Caco-2 (cell line): Measurements from ENCODE around the gene LRPAP1. TPM values are rescaled to one million over a fixed set of nuclear protein-coding genes. Genes with fewer than 3 reads are reported as not detected.

Experiments used
- BruUV-seq: library from RNA; stranded (reverse); fragments of 400-500 nt; replicated peaks from 2 replicates; lab custom pipeline; 2021; lab: Mats Ljungman, UMichigan
- CTCF ChIA-PET: fragments of 300-600 bp; sonication (Branson Sonifier 250); formaldehyde crosslinking; loops from one replicate; lab custom pipeline; 2022; ENCODE audit warnings: antibody characterized with exemption; lab: Charles Lee
- POLR2A ChIA-PET: fragments of 300-600 bp; sonication (Branson Sonifier 250); formaldehyde crosslinking; loops from one replicate; lab custom pipeline; 2022; ENCODE audit warnings: antibody characterized with exemption; lab: Charles Lee
- DNase-seq, 2 experiments: peaks; one replicate each; pipeline versions ENCODE4 v3.0.0 to v3.0.0-alpha.2; 2020 to 2022
- H3K27me3 ChIP-seq: replicated peaks from 2 replicates; pipeline ENCODE4 v1.6.0; 2011; ENCODE audit warnings: low read length; ENCODE audit not compliant: control insufficient read depth, insufficient read depth
- H3K36me3 ChIP-seq: 2 replicates; pipeline ENCODE4 v1.5.1; 2011; ENCODE audit warnings: low read length; ENCODE audit not compliant: control insufficient read depth, insufficient read depth
- H3K4me1 ChIP-seq: fragments of 250-450 bp; sonication (Bioruptor Pico); 2 replicates; pipeline ENCODE4 v1.5.1; 2020; ENCODE audit warnings: mild to moderate bottlenecking
- H3K4me3 ChIP-seq: 2 replicates; pipeline ENCODE4 v1.5.1; 2011; ENCODE audit warnings: low read depth, mild to moderate bottlenecking, control low read depth, low read length
- H3K9me3 ChIP-seq: fragments of 250-450 bp; sonication (Bioruptor Pico); 2 replicates; pipeline ENCODE4 v1.5.1; 2020; ENCODE audit warnings: mild to moderate bottlenecking, moderate library complexity
- H3K27ac Mint-ChIP-seq: one replicate; pipeline ENCODE4 v1.8.0; 2022; ENCODE audit warnings: mixed read lengths; ENCODE audit not compliant: unreplicated experiment
- H3K27me3 Mint-ChIP-seq: one replicate; pipeline ENCODE4 v1.8.0; 2022; ENCODE audit warnings: mixed read lengths; ENCODE audit not compliant: insufficient read depth, unreplicated experiment
- H3K36me3 Mint-ChIP-seq: one replicate; pipeline ENCODE4 v1.8.0; 2022; ENCODE audit warnings: mild to moderate bottlenecking, mixed read lengths; ENCODE audit not compliant: insufficient read depth, unreplicated experiment
- H3K4me1 Mint-ChIP-seq: one replicate; pipeline ENCODE4 v1.8.0; 2022; ENCODE audit warnings: low read depth, mixed read lengths; ENCODE audit not compliant: unreplicated experiment
- H3K4me3 Mint-ChIP-seq: one replicate; pipeline ENCODE4 v1.8.0; 2022; ENCODE audit warnings: mild to moderate bottlenecking, moderate library complexity, mixed read lengths; ENCODE audit not compliant: unreplicated experiment
- H3K9me3 Mint-ChIP-seq: one replicate; pipeline ENCODE4 v1.8.0; 2022; ENCODE audit warnings: mixed read lengths; ENCODE audit not compliant: unreplicated experiment
- intact Hi-C: fragments of 100-400 bp; cut with micrococcal nuclease; formaldehyde crosslinking; loops from one replicate; pipeline ENCODE4 v1.10.0; 2022; ENCODE audit not compliant: unreplicated experiment
- total RNA-seq: library from RNA; stranded (reverse); gene quantifications from 2 replicates; pipeline ENCODE4 v1.2.3, GENCODE V29; 2022
- TF ChIP-seq, protein P1 (sequence below), 2 experiments: fragments of 200-600 bp in 1 of 2; IDR thresholded peaks; 1 replicate in 1 of 2; 2 replicates in 1 of 2; pipeline versions ENCODE4 v1.5.1 to v1.8.0; 2011 to 2022; ENCODE audit warnings: antibody characterized with exemption in 1 of 2, control low read depth in 1 of 2, inconsistent platforms in 1 of 2, low read depth in 1 of 2, low read length in 1 of 2, mild to moderate bottlenecking in 1 of 2, moderate library complexity in 1 of 2; ENCODE audit not compliant: insufficient read depth in 1 of 2, severe bottlenecking in 1 of 2, unreplicated experiment in 1 of 2

The LRPAP1 gene
- total RNA-seq, 1 experiment from 2014 or later: 224 TPM

- intact Hi-C loops: no loop called here
- Histone ChIP-seq H3K4me3 (no peak overlapping the region), H3K4me1 (no peaks in the 10 kb centered on the region), H3K27me3 (no peaks in the 10 kb centered on the region), H3K9me3 (no peaks in the 10 kb centered on the region), H3K36me3 (no peaks in the 10 kb centered on the region; the same call in 1 of the 2 replicates)
- H3K27ac Mint-ChIP-seq: no peak overlapping the region
- peaks cover 67% of the 10 kb centered on the region for H3K36me3 Mint-ChIP-seq
- no peaks in the 10 kb centered on the region for H3K27me3 Mint-ChIP-seq
- H3K4me1 Mint-ChIP-seq: no peaks in the 10 kb centered on the region
- ChIA-PET POLR2A (no interaction called here), CTCF (no interaction called here)
- no peaks in the 10 kb centered on the region for H3K9me3 Mint-ChIP-seq
- TF ChIP-seq, protein P1, sequence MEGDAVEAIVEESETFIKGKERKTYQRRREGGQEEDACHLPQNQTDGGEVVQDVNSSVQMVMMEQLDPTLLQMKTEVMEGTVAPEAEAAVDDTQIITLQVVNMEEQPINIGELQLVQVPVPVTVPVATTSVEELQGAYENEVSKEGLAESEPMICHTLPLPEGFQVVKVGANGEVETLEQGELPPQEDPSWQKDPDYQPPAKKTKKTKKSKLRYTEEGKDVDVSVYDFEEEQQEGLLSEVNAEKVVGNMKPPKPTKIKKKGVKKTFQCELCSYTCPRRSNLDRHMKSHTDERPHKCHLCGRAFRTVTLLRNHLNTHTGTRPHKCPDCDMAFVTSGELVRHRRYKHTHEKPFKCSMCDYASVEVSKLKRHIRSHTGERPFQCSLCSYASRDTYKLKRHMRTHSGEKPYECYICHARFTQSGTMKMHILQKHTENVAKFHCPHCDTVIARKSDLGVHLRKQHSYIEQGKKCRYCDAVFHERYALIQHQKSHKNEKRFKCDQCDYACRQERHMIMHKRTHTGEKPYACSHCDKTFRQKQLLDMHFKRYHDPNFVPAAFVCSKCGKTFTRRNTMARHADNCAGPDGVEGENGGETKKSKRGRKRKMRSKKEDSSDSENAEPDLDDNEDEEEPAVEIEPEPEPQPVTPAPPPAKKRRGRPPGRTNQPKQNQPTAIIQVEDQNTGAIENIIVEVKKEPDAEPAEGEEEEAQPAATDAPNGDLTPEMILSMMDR (IDR thresholded peaks at IDR 0.05; ENCODE audit: insufficient read depth in 1 of 2, low read depth in 1 of 2, low read length in 1 of 2, severe bottlenecking in 1 of 2, unreplicated experiment in 1 of 2): no peak
- no peak overlapping the region for H3K4me3 Mint-ChIP-seq
- DNase-seq: no peak
- BruUV-seq: no TSS peak
Measured at GRCh38 chr4:3501126-3501824, 30.9 kb downstream of the LRPAP1 start.

- Mint-ChIP-seq H3K36me3 (peaks cover 67% of the 10 kb centered on the region), H3K4me1 (no peaks in the 10 kb centered on the region), H3K9me3 (no peaks in the 10 kb centered on the region), H3K27me3 (no peaks in the 10 kb centered on the region), H3K4me3 (no peak overlapping the region), H3K27ac (no peak overlapping the region)
- intact Hi-C loops: no loop called here
- Histone ChIP-seq H3K9me3 (no peaks in the 10 kb centered on the region), H3K36me3 (no peaks in the 10 kb centered on the region), H3K27me3 (no peaks in the 10 kb centered on the region), H3K4me3 (no peak overlapping the region), H3K4me1 (0 out of 2 replicates have a peak, but pooled peaks cover 3% of the 10 kb centered on the region)
- DNase-seq: no peak
- TF ChIP-seq, protein P1 (IDR thresholded peaks at IDR 0.05; ENCODE audit: insufficient read depth in 1 of 2, low read depth in 1 of 2, low read length in 1 of 2, severe bottlenecking in 1 of 2, unreplicated experiment in 1 of 2): no peak
- POLR2A ChIA-PET: no interaction called here
- BruUV-seq: no TSS peak
- CTCF ChIA-PET: no interaction called here
Measured at GRCh38 chr4:3500634-3501101, 31.6 kb downstream of the LRPAP1 start.

GRCh38 chr4:3500111-3500510 is 32.1 kb downstream of the LRPAP1 start:
- TF ChIP-seq, protein P1 (IDR thresholded peaks at IDR 0.05; ENCODE audit: insufficient read depth in 1 of 2, low read depth in 1 of 2, low read length in 1 of 2, severe bottlenecking in 1 of 2, unreplicated experiment in 1 of 2): no peak
- POLR2A ChIA-PET: no interaction called here
- no peak overlapping the region for H3K27ac Mint-ChIP-seq
- intact Hi-C loops: no loop called here
- peaks cover 65% of the 10 kb centered on the region for H3K36me3 Mint-ChIP-seq
- no peak overlapping the region for H3K4me3 Mint-ChIP-seq
- BruUV-seq: no TSS peak
- Histone ChIP-seq H3K9me3 (no peaks in the 10 kb centered on the region), H3K36me3 (no peaks in the 10 kb centered on the region), H3K4me3 (no peak overlapping the region), H3K4me1 (0 out of 2 replicates have a peak, but pooled peaks cover 3% of the 10 kb centered on the region), H3K27me3 (no peaks in the 10 kb centered on the region)
- DNase-seq: no peak
- H3K9me3 Mint-ChIP-seq: no peaks in the 10 kb centered on the region
- H3K4me1 Mint-ChIP-seq: no peaks in the 10 kb centered on the region
- H3K27me3 Mint-ChIP-seq: no peaks in the 10 kb centered on the region
- CTCF ChIA-PET: no interaction called here
